Measurements from ENCODE around the gene MON2. TPM values are rescaled to one million over a fixed set of nuclear protein-coding genes. Genes with fewer than 3 reads are reported as not detected.
"Not testable (repeated sequence)": the region's sequence is repeated elsewhere in the genome, so short reads cannot be mapped to it uniquely, and the experiment has no call there.

Gene MON2
- total RNA-seq, 1 donor from 2014 or later = 39.7 TPM

GRCh38 chr12:62552906-62553556 is 86.4 kb downstream of the MON2 start:
- no peak for DNase-seq

DNA sequence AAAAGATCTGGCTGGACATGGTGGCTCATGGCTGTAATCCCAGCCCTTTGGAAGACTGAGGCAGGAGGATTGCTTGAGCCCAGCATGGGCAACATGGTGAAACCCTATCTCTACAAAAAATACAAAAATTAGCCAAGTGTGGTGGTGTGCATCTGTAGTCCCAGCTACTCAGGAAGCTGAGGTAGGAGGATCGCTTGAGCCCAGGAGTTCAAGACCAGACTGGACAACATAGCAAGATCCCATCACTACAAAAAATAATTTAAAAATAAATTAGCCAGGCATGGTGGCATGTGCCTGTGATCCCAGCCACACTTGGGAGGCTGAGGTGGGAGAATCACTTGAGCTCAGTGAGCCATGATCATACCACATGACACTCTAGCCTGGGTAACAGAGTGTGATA is 92.7 kb downstream of the MON2 start:
- not testable (repeated sequence) for DNase-seq

DNA sequence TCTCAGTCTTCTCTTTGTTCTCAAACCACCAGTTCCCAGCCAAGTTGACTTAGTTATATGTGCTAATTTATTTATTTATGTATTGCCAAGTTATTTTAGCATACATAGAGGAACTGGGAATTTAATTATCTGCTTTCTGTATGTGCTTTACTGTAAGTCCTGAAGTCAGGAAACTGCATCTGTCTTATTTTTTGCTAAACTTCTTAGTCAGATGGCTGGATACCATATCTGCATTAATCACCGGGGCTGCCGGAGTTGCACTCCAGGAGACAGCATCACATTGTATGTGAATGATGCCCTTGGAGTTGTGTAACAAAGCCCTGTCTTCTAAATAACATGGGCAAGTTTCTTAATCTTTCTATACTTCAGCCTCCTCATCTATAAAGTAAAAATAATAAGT is 96.2 kb downstream of the MON2 start:
- DNase-seq = no peak

- no peak for DNase-seq
Observed at GRCh38 chr12:62575036-62575435, 108.4 kb downstream of the MON2 start.

DNA sequence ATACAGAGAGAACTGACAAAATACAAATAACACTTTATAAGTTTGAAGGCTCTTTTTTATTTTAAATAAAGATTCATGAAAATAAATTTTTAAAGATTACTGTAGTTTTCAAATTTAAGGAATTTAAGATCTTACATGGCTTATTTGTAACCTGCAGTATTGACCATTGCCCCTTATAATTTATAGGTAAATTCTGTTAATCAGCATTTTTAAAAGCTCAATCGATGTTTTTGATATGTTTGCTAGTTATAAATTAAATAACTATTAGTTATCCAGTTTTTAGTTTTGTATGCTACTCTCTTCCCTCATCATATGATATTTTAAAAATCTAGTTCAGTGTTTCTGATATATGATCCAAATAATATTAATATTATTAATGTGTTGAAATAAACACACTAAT is 109.9 kb downstream of the MON2 start:
- no peak for DNase-seq

GRCh38 chr12:62578726-62579125 is 112.1 kb downstream of the MON2 start:
- no peak for DNase-seq

GRCh38 chr12:62581288-62582064 is 114.8 kb downstream of the MON2 start:
- DNase-seq = peak; percentile 80

DNA sequence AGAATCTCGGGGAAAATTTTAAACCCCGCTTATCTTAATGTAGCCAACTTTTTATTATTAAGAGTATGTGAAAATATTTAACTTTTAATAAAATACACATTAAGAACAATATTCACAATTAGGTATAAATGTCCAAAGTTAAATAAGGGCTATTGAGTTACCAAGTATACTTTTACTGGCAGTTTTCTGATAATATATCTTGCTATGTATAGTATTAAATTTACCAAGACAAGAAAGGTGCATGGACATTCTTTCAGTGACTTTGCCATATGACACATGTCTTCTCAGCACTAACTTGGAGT is 115.4 kb downstream of the MON2 start:
- no peak for DNase-seq

DNA sequence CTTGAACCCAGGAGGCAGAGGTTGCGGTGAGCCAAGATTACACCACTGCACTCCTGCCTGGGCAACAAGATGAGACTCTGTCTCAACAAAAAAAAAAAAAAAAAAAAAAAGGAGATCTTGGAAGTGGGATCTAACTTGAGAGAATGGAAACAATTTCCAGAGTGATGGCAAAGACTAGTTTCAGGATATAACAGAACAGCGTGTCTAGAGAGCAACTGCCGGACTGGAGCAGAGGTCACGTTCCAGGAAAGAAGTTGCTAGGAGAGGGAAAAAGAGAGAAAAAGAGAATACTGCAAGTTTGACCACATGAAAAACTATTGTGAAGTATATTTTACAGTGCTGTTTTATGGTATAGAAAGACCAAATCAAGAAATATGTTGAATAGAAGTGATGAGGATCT is 118.0 kb downstream of the MON2 start:
- no peak for DNase-seq

DNA sequence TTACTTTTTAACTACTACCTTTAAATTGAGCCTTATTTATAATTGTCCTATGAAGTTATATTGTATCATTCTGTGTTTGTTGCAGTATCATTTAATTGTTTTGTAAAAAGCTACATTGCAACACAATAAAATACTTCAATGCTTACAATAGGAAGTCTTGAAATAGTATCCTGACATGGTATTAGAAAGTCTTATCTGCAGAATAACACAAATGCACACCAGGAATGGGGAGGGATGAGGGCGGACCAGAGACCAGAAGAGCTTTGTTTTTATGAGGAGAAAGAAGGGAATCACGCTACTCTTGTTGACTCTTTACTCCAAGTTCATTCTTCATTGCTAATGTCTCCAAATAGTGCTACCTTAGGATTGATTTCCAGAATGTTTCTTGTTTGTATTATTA is 120.2 kb downstream of the MON2 start:
- no peak for DNase-seq

- peak; percentile 54 for DNase-seq
Observed at GRCh38 chr12:62588916-62589315, 122.3 kb downstream of the MON2 start.

- no peak for DNase-seq
Observed at GRCh38 chr12:62597253-62597652, 130.6 kb downstream of the MON2 start.

GRCh38 chr12:62598846-62599245 is 132.2 kb downstream of the MON2 start:
- DNase-seq = no peak

GRCh38 chr12:62599854-62600437 is 133.3 kb downstream of the MON2 start:
- DNase-seq = peak; percentile 29

- no peak for DNase-seq
Observed at GRCh38 chr12:62601765-62602164, 135.1 kb downstream of the MON2 start.

GRCh38 chr12:62602255-62603060 is 135.8 kb downstream of the MON2 start:
- DNase-seq = peak; percentile 92

- DNase-seq = peak; percentile 94
Observed at GRCh38 chr12:62603061-62603810, 136.6 kb downstream of the MON2 start.

- DNase-seq = no peak
Observed at GRCh38 chr12:62603811-62604098, 137.1 kb downstream of the MON2 start.

DNA sequence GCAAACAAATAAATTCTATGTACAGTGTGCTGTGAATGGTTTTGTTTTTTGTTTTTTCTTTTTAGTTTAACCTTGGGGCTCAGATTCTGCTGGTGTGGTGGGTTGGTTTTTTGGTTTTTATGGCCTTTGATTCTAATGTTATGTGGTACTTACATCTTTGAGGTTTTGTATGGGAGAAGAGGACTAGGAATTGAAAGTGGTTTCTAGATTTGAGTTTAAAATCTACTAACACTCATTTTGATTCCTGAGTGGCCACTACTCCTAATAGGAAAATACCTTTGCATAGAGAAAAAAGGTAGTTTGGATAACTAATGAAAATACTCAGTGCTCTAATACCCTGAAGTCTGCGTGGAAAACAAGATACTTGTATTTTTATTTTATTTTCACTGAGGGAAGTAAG is 137.7 kb downstream of the MON2 start:
- no peak for DNase-seq

- DNase-seq = peak; percentile 56
Observed at GRCh38 chr12:62604871-62605270, 138.2 kb downstream of the MON2 start.

GRCh38 chr12:62605981-62606380 is 139.4 kb downstream of the MON2 start:
- no peak for DNase-seq

DNA sequence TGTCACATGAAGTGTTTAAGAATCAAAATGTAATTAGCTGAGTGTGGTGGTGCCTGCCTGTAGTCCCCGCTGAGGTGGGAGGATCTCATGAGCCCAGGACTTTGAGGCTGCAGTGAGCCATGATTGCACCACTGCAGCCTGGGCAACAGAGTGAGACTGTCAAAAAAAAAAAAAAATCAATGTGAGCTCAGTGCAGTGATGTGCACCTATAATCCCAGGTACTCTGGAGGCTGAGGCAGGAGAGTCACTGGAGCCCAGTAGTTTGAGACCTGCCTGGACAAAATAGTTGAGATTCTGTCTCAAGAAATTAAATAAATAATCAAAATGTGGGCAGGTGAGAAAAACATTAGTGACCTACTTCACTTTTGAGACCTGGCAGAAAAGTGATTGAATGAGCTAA is 140.0 kb downstream of the MON2 start:
- no peak for DNase-seq

DNA sequence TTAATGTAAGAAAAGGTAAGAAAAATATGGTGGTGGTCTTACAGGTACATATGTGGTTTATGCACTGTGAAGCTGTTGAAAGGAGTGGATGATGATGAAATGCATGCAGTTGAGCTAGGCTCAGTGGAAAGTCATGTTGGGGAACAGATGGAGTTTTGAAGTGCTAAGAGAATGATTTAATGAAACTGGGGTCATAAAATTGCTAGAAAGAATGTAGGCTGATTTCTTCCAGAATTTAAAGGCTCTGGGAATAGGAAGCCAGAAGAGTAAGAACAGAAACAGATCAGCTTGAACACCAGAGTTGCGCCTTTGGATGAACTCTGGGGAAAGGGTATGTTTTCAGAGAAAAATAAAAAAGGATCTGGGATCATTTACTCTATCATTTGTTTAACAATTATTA is 146.5 kb downstream of the MON2 start:
- DNase-seq = no peak

All from dermis blood vessel endothelial cell (primary cell).